Measurements from ENCODE around the gene SOX5.

SOX5 gene

DNA sequence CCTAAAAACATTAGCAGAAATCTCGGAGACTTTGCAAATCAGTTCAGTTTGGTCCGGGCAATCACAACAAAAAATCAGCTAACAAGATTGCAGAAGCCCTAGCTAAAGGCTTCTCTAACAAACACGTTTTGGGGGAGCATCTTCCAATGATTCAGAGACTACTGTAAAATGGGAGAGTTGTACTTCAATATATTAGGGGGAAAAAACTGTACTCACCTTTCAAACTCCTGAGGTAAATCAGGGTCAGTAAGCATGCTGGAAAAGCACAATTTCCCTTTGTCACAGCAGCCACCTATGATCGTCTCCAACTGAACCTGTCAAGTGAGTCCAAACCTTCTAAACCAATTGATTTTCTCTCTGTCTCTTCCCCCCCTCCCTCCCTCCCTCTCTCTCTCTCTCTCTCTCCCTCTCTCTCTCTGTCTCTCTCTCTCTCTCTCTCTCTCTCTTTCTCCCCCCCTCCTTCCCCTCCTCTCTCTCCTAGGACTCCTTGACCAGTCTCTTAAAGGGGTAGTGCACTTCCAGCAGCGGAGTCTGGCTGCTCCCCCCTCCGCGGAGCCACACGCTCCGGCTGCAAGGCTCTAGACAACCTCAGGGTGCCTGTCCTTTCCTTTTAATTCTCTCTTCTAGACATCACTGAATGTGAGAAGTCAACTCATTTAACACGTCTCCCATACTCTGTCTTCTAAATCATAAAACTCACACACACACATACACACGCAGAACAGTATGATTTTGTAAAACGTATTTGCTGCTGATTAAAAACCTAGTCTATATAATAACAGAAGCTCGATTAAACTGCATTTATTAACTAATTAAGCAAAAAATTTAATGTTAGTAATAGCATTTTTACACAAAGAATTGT is at the start of gene SOX5:
SOX5 (minus strand) TSS at position 323 of the 862 bp plus-strand sequence; CDS start at position 254, 69 bp downstream.
- DNase-seq (ENCODE audit: low read depth in 2 of 3, low spot score in 2 of 3), result no peak

DNA sequence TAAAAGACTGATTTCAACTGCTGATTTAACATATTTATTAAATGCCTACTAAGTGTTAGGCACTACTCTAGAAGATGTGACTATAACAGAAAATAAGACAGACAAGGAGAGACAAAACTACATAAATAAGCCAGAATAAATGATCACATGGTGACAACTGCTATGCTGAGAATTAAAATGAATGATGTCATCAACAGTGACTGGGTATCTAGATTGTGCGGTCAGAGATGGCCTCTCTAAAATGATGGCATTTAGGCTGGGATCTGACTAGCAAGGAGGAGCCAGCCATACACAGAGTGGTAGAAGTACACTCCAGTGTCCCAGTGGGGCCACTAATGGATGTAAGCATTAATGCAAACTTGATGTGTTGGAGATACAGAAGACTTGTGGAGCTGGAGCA is 37.6 kb upstream of the SOX5 start:
- no peak for DNase-seq (ENCODE audit: low read depth in 2 of 3, low spot score in 2 of 3)

DNA sequence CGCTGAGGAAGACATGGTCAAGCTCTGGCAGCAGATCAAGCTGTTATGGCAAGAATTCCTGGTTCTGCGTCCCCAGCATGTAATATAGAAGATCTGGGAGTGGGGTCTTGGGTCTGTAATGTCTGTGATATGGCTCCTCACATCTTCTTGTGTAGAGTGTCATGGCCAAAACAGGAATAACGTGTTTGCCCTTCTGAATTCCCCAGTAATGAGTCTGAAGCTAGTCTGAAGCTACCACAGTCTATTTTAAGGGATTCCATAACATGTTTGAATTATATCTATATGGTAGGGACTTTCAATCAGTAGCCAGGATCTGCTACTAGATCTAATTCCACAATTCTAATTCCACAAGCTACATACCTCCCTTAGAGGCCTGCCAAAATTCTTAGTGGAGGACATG is 31.4 kb upstream of the SOX5 start:
- DNase-seq (ENCODE audit: low read depth in 2 of 3, low spot score in 2 of 3), result no peak

GRCh38 chr12:23964812-23965211 is 15.3 kb upstream of the SOX5 start:
- DNase-seq (ENCODE audit: low read depth in 2 of 3, low spot score in 2 of 3), result no peak

GRCh38 chr12:23959826-23960225 is 10.4 kb upstream of the SOX5 start:
- no peak for DNase-seq (ENCODE audit: low read depth in 2 of 3, low spot score in 2 of 3)

DNA sequence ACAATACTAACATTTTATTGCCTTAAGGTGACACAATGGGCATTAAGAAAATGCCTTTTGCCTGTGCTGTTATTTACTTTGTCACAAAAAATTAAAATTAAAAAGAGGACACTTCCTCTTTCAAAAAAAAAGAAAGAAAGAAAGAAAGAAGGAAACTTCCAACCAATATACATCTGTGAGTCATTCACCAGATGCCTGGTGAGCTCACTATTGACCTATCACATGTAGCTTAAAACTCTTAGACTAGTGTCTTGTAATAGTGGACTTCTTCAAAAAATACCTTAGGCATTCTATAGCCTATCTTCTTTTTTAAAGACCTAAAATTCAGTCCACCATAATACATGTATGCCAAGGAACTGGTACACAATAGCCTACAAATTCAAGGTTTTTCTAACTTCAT is 4.9 kb upstream of the SOX5 start:
- DNase-seq (ENCODE audit: low read depth in 2 of 3, low spot score in 2 of 3), result no peak

DNA sequence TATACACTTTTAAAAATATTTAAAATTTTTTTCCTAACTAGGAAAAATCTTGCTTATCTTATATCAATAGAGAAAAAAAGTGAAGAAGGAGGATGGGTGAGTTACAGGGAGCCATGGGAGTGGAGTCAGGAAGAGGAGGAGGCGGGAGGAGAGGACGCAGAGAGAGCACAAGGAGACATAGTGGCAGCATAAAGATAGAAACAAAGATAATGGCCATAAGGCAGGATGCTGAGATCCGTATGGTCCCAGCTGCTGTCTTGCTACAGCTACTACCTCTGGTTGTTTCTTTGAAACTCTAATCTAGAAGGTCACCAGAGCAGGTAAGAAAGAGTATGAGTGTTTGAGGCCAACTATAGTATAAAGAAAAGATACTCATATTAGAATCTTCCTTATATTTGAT is 2.6 kb upstream of the SOX5 start:
- no peak for DNase-seq (ENCODE audit: low read depth in 2 of 3, low spot score in 2 of 3)

GRCh38 chr12:23950775-23951451 is 1.4 kb upstream of the SOX5 start:
- no peak for DNase-seq (ENCODE audit: low read depth in 2 of 3, low spot score in 2 of 3)

DNA sequence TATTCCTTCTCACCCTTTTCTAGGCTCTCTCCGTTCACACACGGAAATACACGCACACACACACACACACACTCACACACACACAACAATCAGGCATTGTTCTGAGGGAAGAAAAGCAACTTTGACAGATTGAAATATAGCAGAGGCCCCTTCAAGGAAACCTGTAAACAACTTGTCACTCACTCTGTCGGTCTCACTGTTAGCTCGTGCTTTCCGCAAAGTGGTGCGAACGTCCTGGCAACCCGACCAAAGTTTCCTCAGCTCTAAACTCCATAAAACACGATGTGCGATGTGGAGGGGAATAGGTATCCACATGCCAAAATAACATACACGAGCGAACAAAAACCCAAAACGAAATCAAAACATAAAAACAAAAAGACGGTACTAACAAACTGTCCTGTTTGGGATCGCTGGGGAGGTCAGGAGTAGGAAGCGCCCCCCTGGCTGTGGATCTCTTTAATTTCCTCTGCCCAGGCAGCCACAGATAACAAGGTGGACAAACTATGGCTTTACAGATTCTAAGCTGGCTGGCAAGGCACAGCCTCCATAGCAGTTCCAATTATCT is 822 bp upstream of the SOX5 start:
- DNase-seq (ENCODE audit: low read depth in 2 of 3, low spot score in 2 of 3), result no peak

DNA sequence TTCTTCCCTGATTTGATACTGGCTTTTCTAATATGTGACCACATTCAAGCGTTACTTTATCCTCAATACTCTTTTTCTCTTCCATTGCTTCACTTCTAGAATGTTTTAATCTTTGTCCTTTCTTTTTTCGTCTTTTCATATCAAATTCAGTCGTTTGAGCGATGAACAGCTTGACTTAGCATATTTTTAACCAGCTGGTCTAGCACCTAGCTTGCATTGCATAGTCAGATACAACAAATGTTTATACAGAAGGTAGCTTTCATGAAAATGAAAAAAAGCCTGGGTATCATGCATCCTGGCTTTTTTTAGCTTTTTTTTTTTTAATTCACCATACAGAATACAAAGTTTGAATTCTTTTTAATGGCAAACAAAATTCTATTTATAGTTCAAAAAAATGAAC is 1.2 kb downstream of the SOX5 start:
- no peak for DNase-seq (ENCODE audit: low read depth in 2 of 3, low spot score in 2 of 3)

DNA sequence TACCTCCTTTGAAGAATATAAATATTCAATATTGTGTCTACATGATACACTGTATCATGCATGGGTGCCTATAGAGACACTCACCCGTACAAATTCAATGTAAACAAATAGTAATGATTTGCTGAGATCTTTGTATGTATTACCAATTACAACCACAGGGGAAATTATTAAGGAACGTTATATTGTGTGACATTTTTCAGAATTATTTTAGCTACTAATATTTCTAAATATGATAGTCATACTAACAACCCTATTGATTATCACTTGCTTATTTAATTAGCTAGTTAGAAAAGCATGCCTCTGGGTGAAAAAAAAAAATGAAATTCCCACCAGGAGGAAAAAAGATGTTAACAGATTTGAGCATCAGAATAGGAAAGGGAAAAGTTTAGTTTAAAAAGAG is 2.1 kb downstream of the SOX5 start:
- no peak for DNase-seq (ENCODE audit: low read depth in 2 of 3, low spot score in 2 of 3)

GRCh38 chr12:23945249-23945648 is 4.2 kb downstream of the SOX5 start:
- no peak for DNase-seq (ENCODE audit: low read depth in 2 of 3, low spot score in 2 of 3)

- DNase-seq (ENCODE audit: low read depth in 2 of 3, low spot score in 2 of 3), result no peak
Measured at GRCh38 chr12:23944067-23944466, 5.4 kb downstream of the SOX5 start.

- DNase-seq (ENCODE audit: low read depth in 2 of 3, low spot score in 2 of 3), result no peak
Measured at GRCh38 chr12:23942841-23943240, 6.6 kb downstream of the SOX5 start.

GRCh38 chr12:23941780-23942179 is 7.7 kb downstream of the SOX5 start:
- no peak for DNase-seq (ENCODE audit: low read depth in 2 of 3, low spot score in 2 of 3)

DNA sequence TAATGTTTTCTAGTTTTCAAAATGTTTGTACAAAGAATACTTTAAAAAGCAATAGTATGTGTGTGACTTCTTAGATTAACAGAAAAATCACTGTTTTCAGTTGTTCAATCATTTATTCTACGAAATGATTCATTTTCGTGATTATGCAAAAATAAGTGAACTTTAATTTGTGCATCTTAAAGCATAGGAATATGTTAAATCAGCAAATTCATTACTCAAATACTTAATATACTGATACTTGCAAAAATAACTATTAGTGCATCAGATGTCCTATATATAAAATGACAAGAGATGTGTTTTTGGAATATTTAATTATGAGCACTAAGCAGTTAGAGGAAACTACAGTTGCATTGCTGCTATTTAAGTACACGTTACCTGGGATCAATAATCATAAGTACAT is 11.0 kb downstream of the SOX5 start:
- DNase-seq (ENCODE audit: low read depth in 2 of 3, low spot score in 2 of 3), result no peak

GRCh38 chr12:23931176-23931575 is 18.3 kb downstream of the SOX5 start:
- no peak for DNase-seq (ENCODE audit: low read depth in 2 of 3, low spot score in 2 of 3)

- no peak for DNase-seq (ENCODE audit: low read depth in 2 of 3, low spot score in 2 of 3)
Measured at GRCh38 chr12:23930599-23930998, 18.9 kb downstream of the SOX5 start.

DNA sequence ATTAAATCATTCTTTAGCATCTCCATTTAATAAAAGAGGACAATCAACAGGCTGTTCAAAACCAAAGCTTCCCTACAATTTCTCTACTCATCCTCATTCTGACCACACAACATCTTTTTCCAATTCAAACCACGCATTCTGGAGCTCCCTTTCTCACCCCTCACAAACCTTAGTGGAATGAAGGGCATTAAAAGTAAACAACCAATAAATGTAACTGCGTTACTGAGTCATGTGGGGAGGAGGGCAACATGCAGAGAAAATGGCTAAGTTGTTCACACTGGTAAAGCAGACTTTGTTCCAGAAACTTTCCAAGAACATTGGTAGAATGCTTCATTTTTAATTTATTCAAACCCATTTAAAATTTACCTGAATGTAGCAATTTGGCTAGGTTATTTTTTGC is 19.6 kb downstream of the SOX5 start:
- no peak for DNase-seq (ENCODE audit: low read depth in 2 of 3, low spot score in 2 of 3)

DNA sequence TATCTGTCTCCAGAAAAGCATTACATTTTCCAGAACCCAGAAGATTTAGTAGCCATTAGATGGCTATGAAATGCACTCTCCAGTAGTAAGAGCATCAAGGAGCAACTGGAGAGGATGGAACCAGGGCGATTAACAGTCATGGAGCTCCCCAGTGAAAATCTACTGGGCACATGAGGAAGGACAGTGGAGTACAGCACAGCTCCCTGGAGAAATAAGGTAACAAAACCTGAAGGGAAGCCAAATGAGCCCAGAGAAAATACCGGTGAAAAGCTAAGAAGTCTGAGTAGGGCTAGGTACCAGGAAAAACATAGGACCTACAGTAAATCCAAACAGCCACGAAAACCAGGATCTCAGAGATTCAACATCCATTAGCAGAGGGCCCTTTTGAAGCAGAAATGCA is 21.6 kb downstream of the SOX5 start:
- no peak for DNase-seq (ENCODE audit: low read depth in 2 of 3, low spot score in 2 of 3)

DNA sequence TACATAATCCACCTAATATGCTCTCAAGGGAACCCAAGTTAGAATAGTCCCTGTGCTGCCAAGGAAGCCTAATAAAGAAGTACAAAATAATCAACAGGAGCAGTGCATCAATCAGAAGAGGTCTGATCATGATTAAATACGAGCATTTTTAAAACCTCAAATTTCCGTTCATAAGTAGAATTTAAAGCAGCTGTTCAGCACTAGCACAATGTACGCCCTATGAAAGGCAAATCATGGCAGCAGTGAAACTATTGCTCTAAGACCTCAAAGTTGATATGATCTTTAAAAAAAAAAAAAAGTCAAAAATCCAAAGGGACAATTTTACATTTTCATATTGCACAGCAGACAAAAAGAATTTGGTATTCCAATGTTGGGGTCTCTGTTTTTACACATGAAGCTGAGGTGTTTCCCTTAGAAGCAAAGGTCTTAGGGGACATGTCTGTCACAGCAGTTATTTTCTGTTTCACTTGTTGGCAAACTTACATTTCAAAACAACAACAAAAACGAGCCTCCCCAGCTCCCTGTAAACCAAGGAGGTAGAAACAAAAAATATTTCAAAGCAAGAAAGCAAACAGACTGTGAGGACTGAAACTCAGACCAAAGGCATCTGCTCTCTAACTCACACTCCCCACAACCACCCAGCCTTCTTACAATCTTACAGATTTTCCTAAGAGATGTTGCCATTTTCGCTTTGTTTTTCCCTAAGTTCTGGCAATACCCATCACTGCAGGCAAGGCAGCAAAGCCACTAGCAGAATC is 28.2 kb downstream of the SOX5 start:
- no peak for DNase-seq (ENCODE audit: low read depth in 2 of 3, low spot score in 2 of 3)

GRCh38 chr12:23911574-23911973 is 37.9 kb downstream of the SOX5 start:
- DNase-seq (ENCODE audit: low read depth in 2 of 3, low spot score in 2 of 3), result no peak
